GM19395 (cell line): ENCODE data around the gene FUT6.

Experiments used
- ATAC-seq: cut with Tn5 transposase; IDR thresholded peaks from one replicate; pipeline ENCODE4 v1.9.1; 2021; ENCODE audit warnings: mild to moderate bottlenecking, moderate library complexity; ENCODE audit not compliant: unreplicated experiment

Gene FUT6

GRCh38 chr19:5828661-5829566, 10.6 kb downstream of the FUT6 start:
- ATAC-seq: no peak

GRCh38 chr19:5827891-5828660, 11.4 kb downstream of the FUT6 start:
- peak; percentile 62 for ATAC-seq

- ATAC-seq: no peak
These were observed 12.1 kb downstream of the FUT6 start for GRCh38 chr19:5827342-5827890.

- ATAC-seq: no peak
These were observed 12.8 kb downstream of the FUT6 start for GRCh38 chr19:5826531-5827341.

- ATAC-seq: no peak
These were observed 14.3 kb downstream of the FUT6 start for GRCh38 chr19:5825178-5825577.

GRCh38 chr19:5824751-5825150, 14.8 kb downstream of the FUT6 start:
- no peak for ATAC-seq

GRCh38 chr19:5823579-5824281, 15.8 kb downstream of the FUT6 start:
- ATAC-seq: no peak

- ATAC-seq: no peak
These were observed 17.2 kb downstream of the FUT6 start for GRCh38 chr19:5822181-5822844.

GRCh38 chr19:5821521-5822180, 17.9 kb downstream of the FUT6 start:
- ATAC-seq: no peak

GRCh38 chr19:5820785-5821184, 18.7 kb downstream of the FUT6 start:
- no peak for ATAC-seq

- ATAC-seq: no peak
These were observed 20.9 kb downstream of the FUT6 start for GRCh38 chr19:5818594-5818993.

GRCh38 chr19:5817218-5817617, 22.3 kb downstream of the FUT6 start:
- no peak for ATAC-seq

- no peak for ATAC-seq
These were observed 24.7 kb downstream of the FUT6 start for GRCh38 chr19:5814852-5815246.

- ATAC-seq: no peak
These were observed 25.2 kb downstream of the FUT6 start for GRCh38 chr19:5814123-5814851.

GRCh38 chr19:5811117-5811516, 28.4 kb downstream of the FUT6 start:
- no peak for ATAC-seq

GRCh38 chr19:5809469-5809868, 30.0 kb downstream of the FUT6 start:
- ATAC-seq: no peak

- no peak for ATAC-seq
These were observed 30.4 kb downstream of the FUT6 start for GRCh38 chr19:5809053-5809452.

GRCh38 chr19:5808120-5808816, 31.2 kb downstream of the FUT6 start:
- no peak for ATAC-seq
